Measurements from ENCODE around the gene CACYBP.

The CACYBP gene

GRCh38 chr1:174997041-174997440 lies 2.7 kb upstream of the CACYBP start:
- FAIRE-seq, result no peak
- 0 out of 2 replicates have a peak, but pooled peaks have one; percentile 8 for TF ChIP-seq POLR2AphosphoS5 (IDR thresholded peaks at IDR 0.05; ENCODE audit: low read depth, low read length)
- TF ChIP-seq TAF1 (IDR thresholded peaks at IDR 0.05; ENCODE audit: borderline replicate concordance, low read depth, low read length), result no peak
- no peak for DNase-seq (ENCODE audit: insufficient read length)

- TF ChIP-seq TAF1 (IDR thresholded peaks at IDR 0.05; ENCODE audit: borderline replicate concordance, low read depth, low read length), result no peak
- no peak for TF ChIP-seq POLR2A (IDR thresholded peaks at IDR 0.05; ENCODE audit: low read depth, low read length)
- no peak for TF ChIP-seq POLR2AphosphoS5 (IDR thresholded peaks at IDR 0.05; ENCODE audit: low read depth, low read length)
- peak; percentile 82 for FAIRE-seq
- DNase-seq (ENCODE audit: insufficient read length), result no peak
Measured at GRCh38 chr1:174998569-174999215, 1.1 kb upstream of the CACYBP start.

GRCh38 chr1:174999216-174999935 lies 371 bp upstream of the CACYBP start:
- DNase-seq (ENCODE audit: insufficient read length) (peak; percentile 72), FAIRE-seq (peak; percentile 96)
- TF ChIP-seq POLR2A (IDR thresholded peaks at IDR 0.05; ENCODE audit: low read depth, low read length) (peak; percentile 98), TAF1 (IDR thresholded peaks at IDR 0.05; ENCODE audit: borderline replicate concordance, low read depth, low read length) (peak; percentile 84), POLR2AphosphoS5 (IDR thresholded peaks at IDR 0.05; ENCODE audit: low read depth, low read length) (peak; percentile 97)

GRCh38 chr1:175000697-175001187 lies 995 bp downstream of the CACYBP start:
- DNase-seq (ENCODE audit: insufficient read length) (no peak), FAIRE-seq (peak; percentile 78)
- no peak for TF ChIP-seq POLR2AphosphoS5 (IDR thresholded peaks at IDR 0.05; ENCODE audit: low read depth, low read length)
- no peak for TF ChIP-seq TAF1 (IDR thresholded peaks at IDR 0.05; ENCODE audit: borderline replicate concordance, low read depth, low read length)
- TF ChIP-seq POLR2A (IDR thresholded peaks at IDR 0.05; ENCODE audit: low read depth, low read length), result no peak

GRCh38 chr1:175002910-175003517 lies 3.3 kb downstream of the CACYBP start:
- FAIRE-seq, result no peak
- TF ChIP-seq TAF1 (IDR thresholded peaks at IDR 0.05; ENCODE audit: borderline replicate concordance, low read depth, low read length), result no peak
- no peak for TF ChIP-seq POLR2AphosphoS5 (IDR thresholded peaks at IDR 0.05; ENCODE audit: low read depth, low read length)
- no peak for TF ChIP-seq POLR2A (IDR thresholded peaks at IDR 0.05; ENCODE audit: low read depth, low read length)
- DNase-seq (ENCODE audit: insufficient read length), result no peak

- no peak for FAIRE-seq
- no peak for TF ChIP-seq TAF1 (IDR thresholded peaks at IDR 0.05; ENCODE audit: borderline replicate concordance, low read depth, low read length)
- TF ChIP-seq POLR2A (IDR thresholded peaks at IDR 0.05; ENCODE audit: low read depth, low read length), result no peak
- TF ChIP-seq POLR2AphosphoS5 (IDR thresholded peaks at IDR 0.05; ENCODE audit: low read depth, low read length), result no peak
- DNase-seq (ENCODE audit: insufficient read length), result no peak
Measured at GRCh38 chr1:175003521-175003920, 3.8 kb downstream of the CACYBP start.

GRCh38 chr1:175005085-175005783 lies 5.5 kb downstream of the CACYBP start:
- TF ChIP-seq POLR2A (IDR thresholded peaks at IDR 0.05; ENCODE audit: low read depth, low read length) (no peak), POLR2AphosphoS5 (IDR thresholded peaks at IDR 0.05; ENCODE audit: low read depth, low read length) (no peak), TAF1 (IDR thresholded peaks at IDR 0.05; ENCODE audit: borderline replicate concordance, low read depth, low read length) (no peak)
- FAIRE-seq (no peak), DNase-seq (ENCODE audit: insufficient read length) (no peak)

GRCh38 chr1:175009532-175009931 lies 9.8 kb downstream of the CACYBP start:
- DNase-seq (ENCODE audit: insufficient read length) (no peak), FAIRE-seq (no peak)
- TF ChIP-seq TAF1 (IDR thresholded peaks at IDR 0.05; ENCODE audit: borderline replicate concordance, low read depth, low read length), result no peak
- no peak for TF ChIP-seq POLR2AphosphoS5 (IDR thresholded peaks at IDR 0.05; ENCODE audit: low read depth, low read length)
- no peak for TF ChIP-seq POLR2A (IDR thresholded peaks at IDR 0.05; ENCODE audit: low read depth, low read length)

GRCh38 chr1:175013445-175013844 lies 13.7 kb downstream of the CACYBP start:
- TF ChIP-seq POLR2AphosphoS5 (IDR thresholded peaks at IDR 0.05; ENCODE audit: low read depth, low read length) (no peak), POLR2A (IDR thresholded peaks at IDR 0.05; ENCODE audit: low read depth, low read length) (no peak), TAF1 (IDR thresholded peaks at IDR 0.05; ENCODE audit: borderline replicate concordance, low read depth, low read length) (no peak)
- FAIRE-seq, result no peak
- DNase-seq (ENCODE audit: insufficient read length), result no peak

GRCh38 chr1:175015243-175015642 lies 15.5 kb downstream of the CACYBP start:
- no peak for DNase-seq (ENCODE audit: insufficient read length)
- no peak for FAIRE-seq
- TF ChIP-seq TAF1 (IDR thresholded peaks at IDR 0.05; ENCODE audit: borderline replicate concordance, low read depth, low read length) (no peak), POLR2AphosphoS5 (IDR thresholded peaks at IDR 0.05; ENCODE audit: low read depth, low read length) (no peak), POLR2A (IDR thresholded peaks at IDR 0.05; ENCODE audit: low read depth, low read length) (no peak)

- TF ChIP-seq POLR2A (IDR thresholded peaks at IDR 0.05; ENCODE audit: low read depth, low read length) (no peak), POLR2AphosphoS5 (IDR thresholded peaks at IDR 0.05; ENCODE audit: low read depth, low read length) (no peak), TAF1 (IDR thresholded peaks at IDR 0.05; ENCODE audit: borderline replicate concordance, low read depth, low read length) (no peak)
- no peak for FAIRE-seq
- no peak for DNase-seq (ENCODE audit: insufficient read length)
Measured at GRCh38 chr1:175019524-175019923, 19.8 kb downstream of the CACYBP start.
